LNCaP clone FGC (cell line): ENCODE data around the gene CMKLR1.

Experiments used
- DNase-seq: peaks from one replicate; pipeline ENCODE4 v3.0.0-alpha.2; 2011; ENCODE audit warnings: low read depth
- H3K4me3 ChIP-seq: 2 replicates; pipeline ENCODE4 v1.5.1; 2011; ENCODE audit warnings: mild to moderate bottlenecking, low read depth, low read length, control low read depth
- CTCF ChIP-seq: IDR thresholded peaks from 2 replicates; pipeline ENCODE4 v1.5.1; 2012; ENCODE audit warnings: mild to moderate bottlenecking; ENCODE audit not compliant: control insufficient read depth, insufficient read depth; ENCODE audit errors: extremely low read depth

The CMKLR1 gene

GRCh38 chr12:108346727-108347710 is 7.9 kb upstream of the CMKLR1 start:
- no peak for DNase-seq
- H3K4me3 ChIP-seq, result no peak overlapping the region
- TF ChIP-seq CTCF, result no peak

- H3K4me3 ChIP-seq, result no peak overlapping the region
- no peak for TF ChIP-seq CTCF
- no peak for DNase-seq
Measured at GRCh38 chr12:108345716-108346633, 6.9 kb upstream of the CMKLR1 start.

GRCh38 chr12:108342985-108343384 is 3.9 kb upstream of the CMKLR1 start:
- no peak for TF ChIP-seq CTCF
- no peak for DNase-seq
- no peak overlapping the region for H3K4me3 ChIP-seq

GRCh38 chr12:108341854-108342847 is 3.0 kb upstream of the CMKLR1 start:
- no peak for TF ChIP-seq CTCF
- no peak overlapping the region for H3K4me3 ChIP-seq
- no peak for DNase-seq

- DNase-seq, result no peak
- TF ChIP-seq CTCF, result no peak
- H3K4me3 ChIP-seq, result no peak overlapping the region
Measured at GRCh38 chr12:108341356-108341755, 2.2 kb upstream of the CMKLR1 start.

GRCh38 chr12:108340037-108340436 is 926 bp upstream of the CMKLR1 start:
- no peak overlapping the region for H3K4me3 ChIP-seq
- DNase-seq, result no peak
- no peak for TF ChIP-seq CTCF
